ENCODE measurements around the gene APLP1. TPM values are rescaled to one million over a fixed set of nuclear protein-coding genes. Genes with fewer than 3 reads are reported as not detected.

The APLP1 gene
- total RNA-seq, 2 donors from 2014 or later, result 3.6 to 38.0 TPM

DNA sequence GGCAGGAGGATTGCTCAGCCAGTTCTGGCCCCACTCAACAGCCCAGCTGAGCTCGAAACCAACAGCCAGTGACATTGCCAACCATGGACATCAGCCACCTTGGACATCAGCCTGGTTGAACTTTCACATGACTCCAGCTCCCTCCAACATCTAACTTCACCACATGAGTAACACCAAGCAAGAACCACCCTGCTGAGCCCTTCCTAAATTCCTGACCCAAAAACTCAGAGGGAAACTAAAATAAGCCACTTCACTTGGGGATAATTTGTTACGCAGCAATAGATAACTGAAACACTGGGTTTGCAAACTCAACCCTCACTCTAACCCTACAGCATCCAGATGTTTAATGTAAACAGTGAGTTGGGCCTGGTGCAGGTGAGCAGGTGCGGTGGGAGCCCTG is 57.1 kb downstream of the APLP1 start:
- WGBS, result 90% methylated on average over 3 of the region's 3 CpGs
- Histone ChIP-seq H3K27ac (no peak overlapping the region), H3K9me3 (no peaks in the 10 kb centered on the region), H3K4me3 (no peak overlapping the region), H3K36me3 (no peaks in the 10 kb centered on the region), H3K27me3 (replicated peaks; ENCODE audit: insufficient read depth) (no peaks in the 10 kb centered on the region), H3K4me1 (replicated peaks) (no peaks in the 10 kb centered on the region)
- intact Hi-C loops (cut with DNase I), result no loop called here
- TF ChIP-seq POLR2AphosphoS5 (IDR thresholded peaks at IDR 0.05), result no peak
- TF ChIP-seq, protein P1, sequence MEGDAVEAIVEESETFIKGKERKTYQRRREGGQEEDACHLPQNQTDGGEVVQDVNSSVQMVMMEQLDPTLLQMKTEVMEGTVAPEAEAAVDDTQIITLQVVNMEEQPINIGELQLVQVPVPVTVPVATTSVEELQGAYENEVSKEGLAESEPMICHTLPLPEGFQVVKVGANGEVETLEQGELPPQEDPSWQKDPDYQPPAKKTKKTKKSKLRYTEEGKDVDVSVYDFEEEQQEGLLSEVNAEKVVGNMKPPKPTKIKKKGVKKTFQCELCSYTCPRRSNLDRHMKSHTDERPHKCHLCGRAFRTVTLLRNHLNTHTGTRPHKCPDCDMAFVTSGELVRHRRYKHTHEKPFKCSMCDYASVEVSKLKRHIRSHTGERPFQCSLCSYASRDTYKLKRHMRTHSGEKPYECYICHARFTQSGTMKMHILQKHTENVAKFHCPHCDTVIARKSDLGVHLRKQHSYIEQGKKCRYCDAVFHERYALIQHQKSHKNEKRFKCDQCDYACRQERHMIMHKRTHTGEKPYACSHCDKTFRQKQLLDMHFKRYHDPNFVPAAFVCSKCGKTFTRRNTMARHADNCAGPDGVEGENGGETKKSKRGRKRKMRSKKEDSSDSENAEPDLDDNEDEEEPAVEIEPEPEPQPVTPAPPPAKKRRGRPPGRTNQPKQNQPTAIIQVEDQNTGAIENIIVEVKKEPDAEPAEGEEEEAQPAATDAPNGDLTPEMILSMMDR (IDR thresholded peaks at IDR 0.05), result no peak
- TF ChIP-seq POLR2A (IDR thresholded peaks at IDR 0.05), result no peak
- no peak for DNase-seq (ENCODE audit: low spot score)

DNA sequence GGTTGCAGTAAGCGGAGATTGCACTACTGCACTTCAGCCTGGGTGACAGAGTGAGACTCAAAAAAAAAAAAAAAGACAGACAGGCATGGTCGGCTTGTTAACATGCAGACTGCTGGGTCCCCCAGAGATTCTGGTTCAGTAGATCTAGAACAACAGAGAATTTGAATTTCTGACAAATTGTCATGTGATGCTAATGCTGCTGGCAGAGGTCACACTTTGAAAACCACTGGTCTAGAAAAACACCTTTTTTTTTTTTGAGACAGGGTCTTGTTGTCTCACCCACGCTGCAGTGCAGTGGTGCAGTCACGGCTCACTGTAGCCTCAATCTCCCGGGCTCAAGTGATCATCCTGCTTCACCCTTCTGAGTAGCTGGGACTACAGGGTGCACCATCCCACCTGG is 60.1 kb downstream of the APLP1 start:
- Histone ChIP-seq H3K36me3 (no peaks in the 10 kb centered on the region), H3K27ac (no peak overlapping the region), H3K27me3 (replicated peaks; ENCODE audit: insufficient read depth) (no peaks in the 10 kb centered on the region), H3K4me1 (replicated peaks) (no peaks in the 10 kb centered on the region), H3K9me3 (no peaks in the 10 kb centered on the region), H3K4me3 (no peak overlapping the region)
- no peak for DNase-seq (ENCODE audit: low spot score)
- intact Hi-C loops (cut with DNase I), result no loop called here
- WGBS, result 83% methylated on average over 5 of the region's 5 CpGs
- TF ChIP-seq POLR2AphosphoS5 (IDR thresholded peaks at IDR 0.05) (no peak), POLR2A (IDR thresholded peaks at IDR 0.05) (no peak)
- TF ChIP-seq, protein P1 (IDR thresholded peaks at IDR 0.05), result no peak

Small RNA genes lying within 50 kb of the gene (small RNA-seq; reads per million reads assigned to genes)
- gene RN7SL402P, result 0 reads per million in 2 donors

Other genes with a start within 250 kb of the APLP1 start
- 100 to 1,000 TPM in 1 of 2 donors, 10 to 100 TPM in 1; 81.4 to 114 TPM for gene RBM42, start 239.5 kb upstream of the APLP1 start, total RNA-seq
- 1 to 10 TPM; 1.2 to 6.6 TPM for gene ETV2, start 226.8 kb upstream of the APLP1 start, total RNA-seq
- gene COX6B1, start 220.3 kb upstream of the APLP1 start, total RNA-seq, result 100 to 1,000 TPM; 334 to 665 TPM
- gene UPK1A, start 202.1 kb upstream of the APLP1 start, total RNA-seq, result 1 to 10 TPM; 3.8 to 5.5 TPM
- gene ZBTB32, start 164.0 kb upstream of the APLP1 start, total RNA-seq, result 1 to 10 TPM in 1 of 2 donors, not detected in 1; 3.1 TPM
- 10 to 100 TPM; 32.3 to 89.5 TPM for gene KMT2B, start 150.6 kb upstream of the APLP1 start, total RNA-seq
- 10 to 100 TPM in 1 of 2 donors, 1 to 10 TPM in 1; 9.4 to 16.1 TPM for gene IGFLR1, start 126.1 kb upstream of the APLP1 start, total RNA-seq
- 10 to 100 TPM; 14.6 to 45.0 TPM for gene U2AF1L4, start 123.2 kb upstream of the APLP1 start, total RNA-seq
- 10 to 100 TPM; 39.9 to 65.2 TPM for gene PSENEN, start 122.9 kb upstream of the APLP1 start, total RNA-seq
- gene LIN37, start 120.0 kb upstream of the APLP1 start, total RNA-seq, result 10 to 100 TPM in 1 of 2 donors, 1 to 10 TPM in 1; 4.2 to 13.0 TPM
- gene HSPB6, start 111.5 kb upstream of the APLP1 start, total RNA-seq, result 10 to 100 TPM; 32.2 to 78.5 TPM
- gene PROSER3, start 110.4 kb upstream of the APLP1 start, total RNA-seq, result 10 to 100 TPM; 13.6 to 19.2 TPM
- 10 to 100 TPM; 13.2 to 38.1 TPM for gene ARHGAP33, start 93.0 kb upstream of the APLP1 start, total RNA-seq
- not detected for gene PRODH2, start 55.7 kb upstream of the APLP1 start, total RNA-seq
- gene NPHS1, start 16.1 kb upstream of the APLP1 start, total RNA-seq, result under 1 TPM in 1 of 2 donors, not detected in 1; 0.23 TPM
- 1 to 10 TPM in 1 of 2 donors, not detected in 1; 1.2 TPM for gene KIRREL2, start 11.7 kb upstream of the APLP1 start, total RNA-seq
- 10 to 100 TPM in 1 of 2 donors, 1 to 10 TPM in 1; 5.6 to 10.8 TPM for gene NFKBID, start 32.0 kb downstream of the APLP1 start, total RNA-seq
- gene HCST, start 34.0 kb downstream of the APLP1 start, total RNA-seq, result 1 to 10 TPM in 1 of 2 donors, not detected in 1; 4.9 TPM
- 10 to 100 TPM; 30.6 to 60.7 TPM for gene TYROBP, start 39.7 kb downstream of the APLP1 start, total RNA-seq
- gene LRFN3, start 67.8 kb downstream of the APLP1 start, total RNA-seq, result 10 to 100 TPM; 21.7 to 32.3 TPM
- 10 to 100 TPM; 32.4 to 75.1 TPM for gene SDHAF1, start 126.6 kb downstream of the APLP1 start, total RNA-seq
- 10 to 100 TPM; 14.2 to 41.1 TPM for gene SYNE4, start 140.2 kb downstream of the APLP1 start, total RNA-seq
- gene ALKBH6, start 145.6 kb downstream of the APLP1 start, total RNA-seq, result 10 to 100 TPM; 42.0 to 49.0 TPM
- gene CLIP3, start 164.3 kb downstream of the APLP1 start, total RNA-seq, result 10 to 100 TPM in 1 of 2 donors, 1 to 10 TPM in 1; 7.4 to 31.2 TPM
- 10 to 100 TPM; 12.0 to 21.9 TPM for gene THAP8, start 185.7 kb downstream of the APLP1 start, total RNA-seq
- 10 to 100 TPM in 1 of 2 donors, under 1 TPM in 1; 0.64 to 28.6 TPM for gene WDR62, start 186.3 kb downstream of the APLP1 start, total RNA-seq
- gene OVOL3, start 242.6 kb downstream of the APLP1 start, total RNA-seq, result not detected
- 10 to 100 TPM; 45.6 to 56.7 TPM for gene POLR2I, start 246.3 kb downstream of the APLP1 start, total RNA-seq
- gene TBCB, start 246.9 kb downstream of the APLP1 start, total RNA-seq, result 100 to 1,000 TPM; 119 to 212 TPM